Left renal cortex interstitium (tissue), 4 donors: ENCODE data around the gene ATP2A3. TPM values are rescaled to one million over a fixed set of nuclear protein-coding genes. Genes with fewer than 3 reads are reported as not detected.
A peak's percentile ranks its signal among the peaks of the same experiment; 100 is the strongest.

Source experiments
- DNase-seq, 4 donors: peaks; one replicate each; pipeline ENCODE4 v3.0.0-alpha.2; 2013; ENCODE audit warnings: low read depth in 4 of 4, low spot score in 2 of 4, missing footprints in 1 of 4
- polyA plus RNA-seq, 4 donors: library from polyadenylated mRNA; unstranded; fragments of 120-200 nt; gene quantifications; one replicate each; pipeline ENCODE4 v1.2.1, GENCODE V29; 2013; ENCODE audit not compliant: insufficient read length in 4 of 4

Gene ATP2A3
- polyA plus RNA-seq: 1 to 10 TPM; 3.9 to 5.9 (median 4.6) TPM

- DNase-seq: no peak
Measured at GRCh38 chr17:3964203-3965117, at the start of gene ATP2A3. Gene ATP2A3 (minus strand): TSS chr17:3964437. CDS start chr17:3964291, 146 bp downstream.

- DNase-seq: no peak
Measured at GRCh38 chr17:4010754-4011153, 46.5 kb upstream of the ATP2A3 start.

GRCh38 chr17:4009186-4009785 is 45.0 kb upstream of the ATP2A3 start:
- DNase-seq: no peak

GRCh38 chr17:4008441-4009185 is 44.4 kb upstream of the ATP2A3 start:
- peak in 1 of 4 donors; percentile 39 for DNase-seq

GRCh38 chr17:4008082-4008435 is 43.8 kb upstream of the ATP2A3 start:
- no peak for DNase-seq

GRCh38 chr17:4007346-4008081 is 43.3 kb upstream of the ATP2A3 start:
- no peak for DNase-seq

GRCh38 chr17:4006745-4007211 is 42.5 kb upstream of the ATP2A3 start:
- DNase-seq: no peak

GRCh38 chr17:4006165-4006589 is 41.9 kb upstream of the ATP2A3 start:
- DNase-seq: no peak

- DNase-seq: no peak
Measured at GRCh38 chr17:4005296-4006164, 41.3 kb upstream of the ATP2A3 start.

- DNase-seq: peak in 1 of 4 donors; percentile 43
Measured at GRCh38 chr17:4004517-4005295, 40.5 kb upstream of the ATP2A3 start.

- no peak for DNase-seq
Measured at GRCh38 chr17:4003501-4004421, 39.5 kb upstream of the ATP2A3 start.

GRCh38 chr17:4003131-4003500 is 38.9 kb upstream of the ATP2A3 start:
- no peak for DNase-seq

GRCh38 chr17:4001048-4001590 is 36.9 kb upstream of the ATP2A3 start:
- DNase-seq: no peak

GRCh38 chr17:3998436-3998835 is 34.2 kb upstream of the ATP2A3 start:
- DNase-seq: no peak

- no peak for DNase-seq
Measured at GRCh38 chr17:3995067-3995466, 30.8 kb upstream of the ATP2A3 start.

GRCh38 chr17:3994221-3994576 is 30.0 kb upstream of the ATP2A3 start:
- DNase-seq: no peak

- DNase-seq: no peak
Measured at GRCh38 chr17:3993493-3994220, 29.4 kb upstream of the ATP2A3 start.
